ENCODE measurements around the gene LLGL1.

Gene LLGL1

DNA sequence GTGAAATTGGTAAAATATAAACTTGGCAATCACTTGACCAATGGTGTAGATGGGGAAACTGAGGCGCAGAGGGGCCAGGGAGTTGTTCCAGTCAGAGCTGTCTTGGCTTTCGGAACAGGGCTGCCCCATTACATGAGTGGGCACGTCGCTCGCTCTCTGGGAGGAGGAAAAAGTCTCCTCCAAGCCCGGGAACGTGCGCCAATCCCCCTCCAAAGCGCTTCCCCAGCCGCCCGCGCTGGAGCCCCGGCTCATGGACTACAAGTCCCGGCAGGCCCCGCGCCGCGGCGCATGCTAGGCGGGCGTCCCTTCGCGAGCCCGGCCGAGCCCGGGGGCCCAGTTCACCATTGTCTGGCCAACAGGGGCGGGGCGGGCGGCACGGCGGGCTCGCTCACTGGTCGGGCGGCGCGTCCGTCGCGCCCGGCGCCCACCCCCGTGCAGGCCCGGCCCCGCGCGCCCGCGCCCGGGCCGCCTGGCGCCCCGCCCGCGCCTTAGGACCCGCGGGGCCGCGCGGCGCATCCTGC is at the start of gene LLGL1:
Gene LLGL1, plus strand, starts transcription at position 515 of the 521 bp plus-strand sequence. CDS start 48 bp downstream, outside the sequence.
- DNase-seq = peak; percentile 97

DNA sequence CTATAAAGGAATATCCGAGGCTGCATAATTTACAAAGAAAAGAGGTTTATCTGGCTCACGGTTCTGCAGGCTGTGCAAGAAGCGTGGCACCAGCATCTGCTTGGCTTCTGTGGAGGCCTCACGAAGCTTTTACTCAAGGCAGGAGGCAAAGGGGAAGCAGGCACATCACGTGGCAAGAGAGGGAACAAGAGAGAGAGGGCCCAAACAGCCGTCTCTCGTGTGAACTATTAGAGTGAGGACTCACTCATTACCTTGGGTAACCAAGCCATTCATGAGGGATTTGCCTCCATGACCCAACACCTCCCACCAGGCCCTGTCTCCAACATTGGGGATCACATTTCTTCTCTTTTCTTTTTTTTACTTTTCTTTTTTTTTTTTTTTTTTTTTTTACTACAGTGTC is 49.3 kb upstream of the LLGL1 start:
- no peak for DNase-seq

DNA sequence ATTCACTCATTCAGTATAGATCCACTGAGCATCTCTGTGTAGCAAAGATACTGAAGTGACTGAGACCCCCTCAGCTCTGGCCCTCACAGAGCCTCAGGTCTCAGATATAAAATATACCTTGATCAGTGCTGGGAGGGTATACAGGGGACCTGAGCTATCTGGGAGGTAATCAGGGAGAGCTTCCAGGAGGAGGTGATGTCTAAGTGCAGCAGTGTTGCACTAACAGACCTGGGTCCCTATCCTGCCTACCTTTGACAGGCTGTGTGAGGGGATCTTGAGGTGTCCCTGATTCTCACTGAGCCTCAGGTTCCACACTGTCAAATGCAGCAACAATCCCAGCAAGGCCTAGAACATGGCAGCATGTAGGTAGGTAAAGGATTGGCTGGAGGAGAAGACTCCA is 48.3 kb upstream of the LLGL1 start:
- no peak for DNase-seq

DNA sequence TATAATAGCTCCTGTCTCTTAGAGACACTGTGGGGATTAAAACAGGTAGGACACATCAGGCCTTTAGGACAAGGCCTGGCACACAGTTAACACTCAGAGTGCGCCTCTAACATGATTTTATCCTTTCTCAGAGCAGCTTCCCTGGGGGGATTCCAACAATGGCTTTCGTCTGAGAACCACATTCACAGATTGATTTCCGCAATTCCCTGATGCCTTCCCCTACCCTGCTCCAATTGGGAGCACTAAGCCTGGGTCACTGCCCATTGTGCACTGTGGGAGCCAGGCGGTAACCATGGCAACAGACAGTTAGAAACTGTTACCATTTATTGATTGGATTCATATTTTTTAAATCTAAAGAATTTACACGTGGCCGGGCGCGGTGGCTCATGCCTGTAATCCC is 47.7 kb upstream of the LLGL1 start:
- DNase-seq = no peak

DNA sequence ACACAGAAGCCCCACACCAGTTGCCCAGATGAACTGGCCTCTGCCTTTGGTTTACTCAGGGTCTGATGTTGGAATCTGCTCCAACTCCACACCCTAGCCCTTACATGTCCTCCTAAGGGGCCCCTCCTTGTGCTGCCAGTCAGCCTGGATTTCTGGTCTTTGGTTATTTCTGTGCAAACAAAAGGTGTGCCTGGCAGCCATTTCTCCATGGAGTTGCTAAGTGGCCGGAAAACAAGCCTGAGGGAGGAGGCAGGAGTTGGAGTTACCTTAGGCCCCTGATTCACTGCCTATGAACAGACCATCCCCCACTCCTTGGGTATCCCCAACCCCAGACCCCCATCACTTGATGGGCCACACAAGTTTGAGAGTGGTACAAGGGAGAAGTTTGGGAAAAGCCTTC is 46.2 kb upstream of the LLGL1 start:
- no peak for DNase-seq

DNA sequence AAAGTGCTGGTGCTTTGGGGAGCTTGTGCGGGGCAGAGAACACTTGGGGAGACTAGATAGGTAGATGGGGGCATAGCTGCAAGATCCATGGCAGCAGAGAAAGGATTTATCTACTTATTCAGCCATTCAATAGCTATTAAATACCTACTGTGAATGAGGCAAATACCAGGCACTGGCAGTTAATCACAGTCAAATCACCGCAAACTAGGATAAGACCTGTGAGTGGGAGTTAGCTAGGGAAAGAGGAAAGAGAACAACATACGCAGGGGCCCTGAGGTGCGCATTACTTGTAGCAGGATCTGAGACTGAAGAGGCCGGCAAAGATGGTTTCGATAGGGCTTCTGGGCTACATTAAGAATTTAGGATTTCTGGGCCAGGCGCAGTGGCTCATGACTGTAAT is 45.6 kb upstream of the LLGL1 start:
- DNase-seq = no peak

DNA sequence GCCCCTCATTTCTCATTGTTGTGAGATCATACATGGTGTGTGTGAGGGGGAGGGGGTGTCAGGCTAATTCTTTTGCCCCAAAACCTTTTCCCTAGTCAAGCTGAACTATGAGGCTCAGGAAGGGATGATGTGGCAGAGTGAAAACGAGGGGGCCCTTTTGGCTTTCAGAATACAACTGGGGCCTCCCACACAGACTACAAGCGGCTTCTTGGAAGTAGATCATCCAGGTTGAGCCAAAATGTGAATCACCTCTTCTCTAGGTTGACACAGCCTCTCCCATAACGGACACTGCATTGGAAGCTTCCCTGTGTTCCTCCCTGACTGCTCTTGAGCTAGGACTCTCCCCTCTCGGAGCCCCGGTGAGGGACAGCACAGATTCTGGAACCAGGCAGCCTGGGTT is 44.1 kb upstream of the LLGL1 start:
- DNase-seq = peak; percentile 79 to 82

DNA sequence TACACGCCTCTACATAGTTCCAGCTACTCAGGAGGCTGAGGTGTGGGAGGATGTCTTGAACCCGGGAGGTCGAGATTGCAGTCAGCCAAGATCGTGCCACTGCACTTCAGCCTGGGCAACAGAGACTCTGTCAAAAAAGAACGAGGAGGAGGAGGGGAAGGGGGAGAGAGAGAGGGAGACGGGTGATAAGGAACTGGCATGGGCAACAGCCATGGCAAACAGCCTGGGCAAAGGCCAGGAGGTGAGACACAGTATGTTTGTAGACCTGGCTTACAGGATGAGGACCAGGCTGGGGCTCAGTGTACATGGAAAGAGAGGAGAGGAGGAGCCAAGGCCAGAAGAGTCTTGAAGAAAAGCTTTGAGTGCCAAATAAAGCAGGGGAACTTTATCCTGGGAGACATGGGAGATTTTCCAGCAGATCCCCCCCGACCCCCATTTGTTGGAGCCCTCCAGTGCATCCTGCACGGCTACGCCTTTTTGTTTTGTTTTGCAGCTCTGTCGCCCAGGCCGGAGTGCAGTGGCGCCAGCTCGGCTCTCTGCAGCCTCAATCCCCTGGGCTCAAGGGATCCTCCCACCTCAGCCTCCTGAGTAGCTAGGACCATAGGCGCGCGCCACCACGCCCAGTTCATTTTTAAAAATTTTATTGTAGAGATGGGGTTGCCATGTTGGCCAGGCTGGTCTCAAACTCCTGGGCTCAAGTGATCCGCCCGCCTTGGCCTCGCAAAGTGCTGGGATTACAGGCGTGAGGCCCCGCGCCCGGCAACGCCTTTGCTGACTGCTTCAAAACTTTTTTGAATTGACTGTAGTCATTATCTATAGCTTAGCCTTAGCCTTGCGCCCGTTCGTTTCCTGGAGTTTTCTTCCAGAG is 43.1 kb upstream of the LLGL1 start:
- peak; percentile 46 to 53 for DNase-seq

DNA sequence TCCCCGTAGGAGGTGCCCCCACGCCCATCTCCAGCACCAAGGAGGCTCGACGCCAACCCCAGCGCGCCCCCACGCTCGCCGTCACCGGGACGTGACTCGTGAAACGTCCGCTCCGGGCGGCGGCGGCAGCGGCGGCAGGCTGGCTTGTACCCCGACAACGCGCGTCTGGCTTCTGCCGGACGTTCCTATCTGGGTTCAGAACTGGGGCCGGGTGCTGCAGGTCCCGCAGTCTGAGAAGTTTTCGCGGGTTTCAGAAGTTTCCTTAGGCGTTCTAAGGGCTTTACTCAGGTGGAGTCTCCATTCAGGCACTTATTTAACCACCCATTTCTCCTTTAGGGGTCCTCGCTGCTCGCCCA is 42.5 kb upstream of the LLGL1 start:
- peak; percentile 89 to 90 for DNase-seq

DNA sequence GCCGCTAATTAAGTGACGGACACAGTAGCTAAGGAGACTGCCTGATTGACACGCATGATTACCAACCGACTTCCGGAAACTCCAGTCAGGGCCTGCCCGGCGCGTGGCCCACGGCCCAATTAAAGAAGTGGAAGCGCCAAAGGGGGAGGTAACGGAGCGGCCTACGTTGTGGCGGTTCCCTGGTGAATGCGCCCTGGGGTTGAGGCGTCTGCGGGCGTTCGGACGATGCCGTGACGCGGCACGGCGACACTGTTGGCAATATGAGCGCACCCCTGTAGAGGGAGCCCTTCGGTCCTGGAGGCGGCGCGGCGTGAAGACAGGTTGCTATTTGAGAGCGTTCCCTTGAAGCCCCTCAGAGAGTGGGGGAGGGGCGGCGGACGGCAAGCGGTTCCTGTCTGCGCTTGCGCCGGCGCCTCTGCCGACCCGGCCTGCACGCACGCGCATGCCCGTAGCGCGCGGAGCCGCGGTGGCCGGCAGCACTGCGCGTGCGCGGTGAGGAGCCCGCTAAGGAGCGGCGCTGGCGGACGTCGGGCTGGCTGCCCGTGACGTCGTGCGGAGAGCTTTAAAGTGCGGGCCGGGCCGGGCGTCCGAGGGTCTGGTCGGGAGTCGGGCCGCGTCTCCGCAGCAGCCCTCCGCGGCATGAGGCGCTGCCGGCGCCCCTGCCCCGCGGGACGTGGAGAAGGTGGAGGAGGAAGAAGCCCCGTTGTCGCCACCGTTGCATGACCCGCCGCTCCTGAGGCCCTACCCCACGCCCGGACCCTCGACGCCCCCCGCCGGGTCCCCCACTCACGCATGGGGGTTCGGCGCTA is 41.9 kb upstream of the LLGL1 start, which contains the start of gene ALKBH5:
Gene ALKBH5, plus strand, starts transcription at position 495 of the 809 bp plus-strand sequence. CDS start 416 bp downstream, outside the sequence.
- peak; percentile 97 to 98 for DNase-seq

DNA sequence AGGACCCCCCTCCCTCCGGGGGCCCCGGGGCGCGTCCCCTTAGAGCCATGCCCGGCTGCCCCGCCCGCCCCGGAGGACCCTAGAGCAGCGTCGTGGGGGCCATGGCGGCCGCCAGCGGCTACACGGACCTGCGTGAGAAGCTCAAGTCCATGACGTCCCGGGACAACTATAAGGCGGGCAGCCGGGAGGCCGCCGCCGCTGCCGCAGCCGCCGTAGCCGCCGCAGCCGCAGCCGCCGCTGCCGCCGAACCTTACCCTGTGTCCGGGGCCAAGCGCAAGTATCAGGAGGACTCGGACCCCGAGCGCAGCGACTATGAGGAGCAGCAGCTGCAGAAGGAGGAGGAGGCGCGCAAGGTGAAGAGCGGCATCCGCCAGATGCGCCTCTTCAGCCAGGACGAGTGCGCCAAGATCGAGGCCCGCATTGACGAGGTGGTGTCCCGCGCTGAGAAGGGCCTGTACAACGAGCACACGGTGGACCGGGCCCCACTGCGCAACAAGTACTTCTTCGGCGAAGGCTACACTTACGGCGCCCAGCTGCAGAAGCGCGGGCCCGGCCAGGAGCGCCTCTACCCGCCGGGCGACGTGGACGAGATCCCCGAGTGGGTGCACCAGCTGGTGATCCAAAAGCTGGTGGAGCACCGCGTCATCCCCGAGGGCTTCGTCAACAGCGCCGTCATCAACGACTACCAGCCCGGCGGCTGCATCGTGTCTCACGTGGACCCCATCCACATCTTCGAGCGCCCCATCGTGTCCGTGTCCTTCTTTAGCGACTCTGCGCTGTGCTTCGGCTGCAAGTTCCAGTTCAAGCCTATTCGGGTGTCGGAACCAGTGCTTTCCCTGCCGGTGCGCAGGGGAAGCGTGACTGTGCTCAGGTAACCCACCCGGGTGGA is 41.0 kb upstream of the LLGL1 start:
- peak; percentile 75 to 80 for DNase-seq

DNA sequence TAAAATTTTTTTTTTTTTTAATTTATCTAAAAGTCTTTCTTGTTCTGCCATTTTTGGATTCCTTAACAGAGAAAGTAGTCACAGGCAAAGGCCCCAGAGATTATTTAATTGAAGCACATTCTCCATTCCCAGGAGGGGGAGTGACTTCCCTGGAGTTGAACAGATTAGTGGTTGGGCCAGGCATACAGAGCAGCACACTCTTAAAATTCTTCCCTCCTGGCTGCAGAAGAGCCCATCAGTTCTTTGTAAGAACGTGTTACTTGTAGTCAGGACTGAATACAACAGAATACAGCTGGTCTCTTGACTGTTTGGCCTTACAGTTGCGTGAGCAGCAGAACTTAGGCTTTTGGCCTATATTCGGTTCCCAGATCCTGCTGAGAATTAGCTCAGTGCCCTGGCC is 40.0 kb upstream of the LLGL1 start:
- no peak for DNase-seq

DNA sequence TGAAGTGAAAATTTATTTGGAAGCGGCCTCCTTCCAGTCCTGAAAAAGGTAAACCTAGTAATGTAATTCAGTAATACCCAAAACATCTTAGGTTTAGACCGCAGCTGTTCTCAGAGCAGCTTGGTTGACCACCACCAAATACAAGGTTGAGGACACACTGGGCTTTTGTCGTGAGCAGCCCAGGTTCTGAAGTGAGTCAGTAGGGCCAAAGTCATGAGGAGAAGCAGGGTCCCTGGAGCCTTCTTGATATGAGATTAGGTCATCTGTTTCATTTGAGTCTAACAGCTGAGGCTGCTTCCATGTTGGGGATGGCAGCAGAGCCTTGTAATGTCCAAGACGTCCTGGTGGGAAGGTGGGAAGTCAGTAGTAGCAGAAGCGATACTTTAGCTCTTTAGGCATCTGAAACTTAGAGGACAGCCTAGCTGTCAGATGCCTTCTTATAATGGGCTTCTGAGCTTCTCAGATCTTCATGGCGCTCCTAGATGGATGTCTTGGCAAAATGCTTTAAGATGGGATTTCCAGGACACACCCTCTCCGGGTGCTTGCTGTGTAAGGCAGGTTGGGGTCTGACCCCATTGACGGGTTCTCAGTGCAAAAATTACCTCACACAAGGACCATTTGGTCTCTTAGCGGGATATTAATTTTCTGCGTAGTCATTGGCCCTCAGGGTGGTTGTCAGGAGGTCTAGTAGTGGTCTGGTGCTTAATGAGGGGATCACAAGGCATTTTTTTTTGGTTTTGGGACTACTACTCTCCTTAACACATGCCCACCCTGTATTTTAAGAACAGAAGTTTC is 39.4 kb upstream of the LLGL1 start:
- DNase-seq = no peak

DNA sequence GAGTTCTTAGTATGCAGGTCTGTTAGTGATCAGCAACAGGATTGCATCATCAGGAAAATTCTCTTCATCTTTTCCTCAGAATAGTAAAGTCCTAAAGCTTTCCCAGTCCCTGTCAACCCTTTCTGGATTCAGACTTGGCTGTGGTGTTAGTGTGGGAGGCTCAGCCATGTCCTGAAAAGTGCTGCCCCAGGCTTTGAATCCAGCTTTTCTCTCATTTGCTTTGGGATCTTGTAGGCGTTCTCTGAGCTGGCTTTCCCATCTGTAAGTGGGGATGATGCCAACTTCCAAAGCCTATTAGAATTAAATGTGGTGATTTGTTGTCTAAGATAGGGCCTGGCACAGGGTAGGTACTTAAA is 38.8 kb upstream of the LLGL1 start:
- DNase-seq = no peak

DNA sequence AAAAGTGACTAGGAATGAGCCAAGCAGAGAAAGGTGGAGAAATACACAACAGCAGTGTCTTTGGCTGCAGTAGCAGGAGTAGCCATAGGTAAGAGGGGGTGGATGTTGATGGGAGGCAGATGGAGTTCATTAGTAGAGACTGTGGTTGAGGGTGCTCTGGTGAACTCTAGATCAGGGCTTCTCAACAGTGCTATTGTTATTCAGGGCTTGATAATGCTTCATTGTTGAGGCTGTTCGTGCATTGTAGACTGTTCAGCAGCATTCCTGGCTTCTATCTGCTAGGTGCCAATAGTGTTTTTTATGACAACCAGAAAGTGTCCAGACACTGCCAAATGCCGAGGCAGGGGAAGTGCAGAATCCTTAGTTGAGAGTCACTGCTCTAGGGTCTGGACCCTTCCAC is 38.2 kb upstream of the LLGL1 start:
- DNase-seq = no peak

DNA sequence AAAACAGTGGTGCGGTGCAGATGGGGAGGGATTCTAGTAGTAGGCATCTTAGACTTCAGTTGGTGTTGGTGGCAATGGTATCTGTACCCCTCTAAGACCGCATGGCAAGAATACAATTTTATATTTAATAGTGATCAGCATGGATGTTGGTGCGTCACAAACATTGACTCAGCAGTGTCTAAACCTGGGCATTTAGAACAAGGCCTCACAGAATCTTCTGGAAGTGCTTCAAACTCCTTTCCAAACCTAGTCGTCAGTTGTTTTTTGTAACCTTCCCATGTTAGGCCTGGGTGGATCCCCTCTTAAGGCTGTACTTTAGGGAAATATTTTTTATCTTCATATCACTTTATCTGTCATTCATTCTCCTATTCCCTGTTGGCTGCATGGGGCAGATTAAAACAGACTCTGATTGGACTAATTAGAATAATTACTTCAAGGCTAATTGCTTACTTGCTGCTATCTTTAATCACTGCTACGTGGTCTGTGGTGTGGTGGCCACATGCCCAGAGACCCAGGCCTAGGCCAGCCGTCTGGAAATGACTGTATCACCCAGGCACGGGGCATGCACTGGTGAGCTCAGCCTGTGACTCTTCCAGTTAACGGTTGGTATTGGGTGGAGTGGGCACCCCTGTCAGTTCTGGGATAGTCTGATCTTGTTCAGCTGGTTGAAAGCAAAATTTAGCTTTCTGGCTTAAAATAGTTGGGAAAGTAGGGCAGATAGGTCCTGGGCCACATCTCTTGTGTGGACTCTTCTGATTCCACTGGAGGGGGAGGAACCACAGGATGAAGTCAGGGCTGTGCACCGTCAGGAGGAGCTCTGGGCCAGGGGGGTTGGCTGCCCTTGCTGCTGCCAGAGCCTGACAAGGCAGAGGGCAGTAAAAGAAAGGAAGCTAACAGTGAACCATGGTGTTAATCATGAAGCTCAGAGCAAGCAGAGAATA is 37.3 kb upstream of the LLGL1 start:
- peak; percentile 44 to 51 for DNase-seq

DNA sequence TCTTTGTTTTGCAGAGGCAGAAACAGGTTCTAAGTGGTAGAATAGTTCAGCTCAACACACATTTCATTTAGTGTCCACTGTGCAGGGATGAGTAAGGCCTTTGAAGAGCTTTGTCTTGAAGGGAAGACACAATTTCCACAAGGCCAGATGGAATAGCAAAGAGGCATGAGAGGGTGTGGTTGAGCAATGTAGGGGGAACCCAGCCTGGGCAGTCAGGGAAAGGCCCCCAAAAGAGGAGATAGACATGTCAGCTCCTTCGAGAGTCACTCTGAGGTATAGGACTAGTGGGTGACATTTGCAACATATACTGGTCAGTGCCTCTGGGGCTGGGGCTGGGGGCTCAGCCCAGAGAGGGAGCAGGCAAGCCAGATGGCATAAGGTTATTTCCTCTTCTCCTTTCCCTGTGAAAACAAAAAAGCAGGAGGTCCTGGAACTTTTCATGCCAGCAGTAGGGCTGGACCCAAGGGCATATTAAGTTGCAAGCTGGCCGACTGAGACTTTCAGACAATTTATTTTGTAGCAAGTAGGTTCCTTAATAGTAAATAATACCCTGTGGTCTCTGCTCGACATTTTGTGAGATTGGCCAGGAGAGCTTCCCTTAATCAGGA is 34.7 kb upstream of the LLGL1 start:
- DNase-seq = no peak

DNA sequence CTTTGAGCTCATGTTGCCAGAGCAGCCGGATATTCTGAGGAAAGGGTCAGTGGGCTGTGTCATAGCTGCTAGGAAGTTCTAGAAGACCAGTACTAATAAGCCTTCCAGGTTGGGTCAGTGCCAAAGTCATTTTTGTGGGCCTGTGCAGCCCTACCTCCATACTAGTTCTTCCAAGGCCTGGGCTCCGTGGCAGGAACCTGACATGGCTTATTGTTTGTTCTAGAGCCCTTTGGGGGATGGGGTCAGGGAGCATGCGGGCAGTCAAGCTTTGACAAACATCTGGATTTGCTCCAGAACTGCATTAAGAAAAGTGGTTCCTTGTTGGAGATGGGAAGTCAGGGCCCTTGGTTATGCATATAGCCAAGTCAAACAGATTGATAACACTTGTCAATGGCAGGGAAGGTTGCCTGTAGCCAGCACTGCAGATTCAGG is 34.2 kb upstream of the LLGL1 start:
- no peak for DNase-seq

DNA sequence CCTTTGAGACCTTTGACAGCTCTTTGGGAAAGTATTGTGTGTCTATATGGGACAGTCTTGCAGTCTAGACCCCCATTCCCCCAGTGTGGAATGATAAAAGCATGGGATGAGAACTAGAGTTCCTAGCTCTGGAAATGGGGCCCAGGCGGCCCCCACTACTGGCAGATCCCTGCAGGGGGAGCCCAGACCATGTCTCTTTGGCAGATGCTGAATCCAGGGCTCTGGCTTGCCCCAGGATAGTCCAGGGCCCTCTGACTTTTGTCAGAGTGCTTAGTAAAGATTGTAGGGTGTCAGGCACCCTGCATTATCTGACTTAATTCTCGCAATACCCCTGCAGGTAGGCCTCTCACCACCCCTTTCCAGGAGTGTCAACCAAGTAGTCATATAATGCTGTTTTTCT is 33.5 kb upstream of the LLGL1 start:
- no peak for DNase-seq

DNA sequence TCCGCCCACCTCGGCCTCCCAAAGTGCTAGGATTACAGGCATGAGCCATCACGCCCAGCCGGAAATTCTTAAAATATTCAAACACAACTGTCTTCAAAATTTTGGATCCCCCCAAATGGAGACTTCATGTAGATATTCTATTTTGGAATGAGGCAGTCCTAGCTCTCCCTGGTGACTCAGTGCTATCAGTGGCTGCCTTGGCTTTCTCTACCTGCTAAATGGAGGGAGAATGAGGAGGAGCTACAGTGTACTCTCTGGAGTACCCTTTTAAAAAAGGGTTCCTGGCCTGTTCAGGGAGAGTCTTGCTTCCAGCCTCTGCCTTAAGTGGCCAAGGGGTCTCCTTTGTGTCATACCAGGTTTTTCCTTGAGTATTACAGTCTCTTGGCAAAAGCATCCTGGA is 31.0 kb upstream of the LLGL1 start:
- no peak for DNase-seq
